ENCODE measurements around the gene BGN. TPM values are rescaled to one million over a fixed set of nuclear protein-coding genes. Genes with fewer than 3 reads are reported as not detected.

BGN gene
- total and polyA plus RNA-seq, 10 of the 15 experiments (the other 5 are each of a cell fraction or from before 2014, with no cell fraction given), result 0.06 to 0.18 (median 0.12) TPM; not detected in 7

DNA sequence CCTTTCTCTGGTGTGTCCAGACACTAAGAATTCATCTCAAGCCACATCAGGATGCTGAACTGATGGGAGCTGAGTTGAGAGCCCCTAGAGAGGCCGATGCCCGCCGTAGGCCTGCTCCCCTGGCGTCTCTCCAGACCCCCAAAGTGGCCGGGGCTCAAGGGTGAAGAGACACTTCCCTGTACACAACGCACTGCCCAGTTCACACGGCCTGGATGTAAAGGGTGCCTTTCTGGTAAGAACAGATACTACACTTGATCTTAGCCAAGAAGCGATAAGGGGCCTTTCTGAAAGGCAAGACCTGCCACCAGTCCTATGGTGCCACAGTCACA lies 43.9 kb upstream of the BGN start (continued):
- TF ChIP-seq, protein P1, sequence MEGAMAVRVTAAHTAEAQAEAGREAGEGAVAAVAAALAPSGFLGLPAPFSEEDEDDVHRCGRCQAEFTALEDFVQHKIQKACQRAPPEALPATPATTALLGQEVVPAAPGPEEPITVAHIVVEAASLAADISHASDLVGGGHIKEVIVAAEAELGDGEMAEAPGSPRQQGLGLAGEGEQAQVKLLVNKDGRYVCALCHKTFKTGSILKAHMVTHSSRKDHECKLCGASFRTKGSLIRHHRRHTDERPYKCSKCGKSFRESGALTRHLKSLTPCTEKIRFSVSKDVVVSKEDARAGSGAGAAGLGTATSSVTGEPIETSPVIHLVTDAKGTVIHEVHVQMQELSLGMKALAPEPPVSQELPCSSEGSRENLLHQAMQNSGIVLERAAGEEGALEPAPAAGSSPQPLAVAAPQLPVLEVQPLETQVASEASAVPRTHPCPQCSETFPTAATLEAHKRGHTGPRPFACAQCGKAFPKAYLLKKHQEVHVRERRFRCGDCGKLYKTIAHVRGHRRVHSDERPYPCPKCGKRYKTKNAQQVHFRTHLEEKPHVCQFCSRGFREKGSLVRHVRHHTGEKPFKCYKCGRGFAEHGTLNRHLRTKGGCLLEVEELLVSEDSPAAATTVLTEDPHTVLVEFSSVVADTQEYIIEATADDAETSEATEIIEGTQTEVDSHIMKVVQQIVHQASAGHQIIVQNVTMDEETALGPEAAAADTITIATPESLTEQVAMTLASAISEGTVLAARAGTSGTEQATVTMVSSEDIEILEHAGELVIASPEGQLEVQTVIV (IDR thresholded peaks at IDR 0.05; ENCODE audit: borderline replicate concordance, partially characterized antibody), result no peak
- TF ChIP-seq KDM1A (IDR thresholded peaks at IDR 0.05; ENCODE audit: borderline replicate concordance) (no peak), GABPA (IDR thresholded peaks at IDR 0.05; ENCODE audit: low read depth) (no peak), EGR1 (IDR thresholded peaks at IDR 0.05; ENCODE audit: borderline replicate concordance in 1 of 2, low read depth in 2 of 2, low read length in 2 of 2) (no peak), POLR2AphosphoS5 (IDR thresholded peaks at IDR 0.05; ENCODE audit: low read length) (no peak), IRF4 (IDR thresholded peaks at IDR 0.05; ENCODE audit: low read depth, low read length) (no peak), SMARCA5 (IDR thresholded peaks at IDR 0.05) (no peak), RCOR1 (conservative IDR thresholded peaks at IDR 0.05; ENCODE audit: low read depth, low read length) (no peak), CBFB (IDR thresholded peaks at IDR 0.05; ENCODE audit: low read depth) (no peak), ZNF384 (IDR thresholded peaks at IDR 0.05; ENCODE audit: borderline replicate concordance, low read depth, low read length) (no peak)

- H3K27me3 ChIP-seq (replicated peaks in 1 of 2; ENCODE audit: control insufficient read depth in 2 of 2, insufficient read depth in 2 of 2, low read length in 1 of 2), result no peaks in the 10 kb centered on the region
- no peaks in the 10 kb centered on the region for H4K20me1 ChIP-seq (ENCODE audit: control insufficient read depth, insufficient read depth)
- no peak overlapping the region for H2AFZ ChIP-seq (ENCODE audit: control insufficient read depth, low read depth, low read length)
- 84% methylated on average over 15 of the region's 16 CpGs for WGBS (ENCODE audit: insufficient coverage, insufficient replicate concordance, low lambda C conversion rate, missing lambda C conversion rate)
- intact Hi-C loops (cut with micrococcal nuclease; ENCODE audit: unreplicated experiment), result no loop called here
- RAD21 ChIA-PET (ENCODE audit: unreplicated experiment), result no interaction called here
- in situ Hi-C loops (cut with MboI), result no loop called here
- H3K9ac ChIP-seq (ENCODE audit: control insufficient read depth, insufficient read depth, low read length), result no peak overlapping the region
- no peak for FAIRE-seq
- BruUV-seq (replicated peaks), result no TSS peak
- no peak overlapping the region for H3K27ac ChIP-seq (ENCODE audit: control insufficient read depth, insufficient read depth)
- H3K4me3 ChIP-seq, result no peak overlapping the region
- SMC1A ChIA-PET (ENCODE audit: uncharacterized antibody, unreplicated experiment), result no interaction called here
- POLR2A ChIA-PET, result no interaction called here
- DNase-seq (ENCODE audit: low read depth, low spot score), result no peak
- H3K36me3 ChIP-seq (ENCODE audit: control insufficient read depth in 2 of 2, insufficient read depth in 2 of 2, low read length in 1 of 2), result peaks cover 0 to 2% of the 10 kb centered on the region in 2 experiments; a peak in 2 of 4 replicates
- CTCF ChIA-PET, result no interaction called here
- H3K9me3 ChIP-seq (replicated peaks; ENCODE audit: control insufficient read depth, insufficient read depth, low read length), result no peaks in the 10 kb centered on the region
- no peaks in the 10 kb centered on the region for H3K4me1 ChIP-seq (ENCODE audit: control insufficient read depth, insufficient read depth, low read length)
- no peak overlapping the region for H3K4me2 ChIP-seq (ENCODE audit: control insufficient read depth, insufficient read depth)
- no peak for ATAC-seq
- no peaks in the 10 kb centered on the region for H3K79me2 ChIP-seq (ENCODE audit: control insufficient read depth, insufficient read depth, low read length)
- no peak for TF ChIP-seq NFYA (IDR thresholded peaks at IDR 0.05; ENCODE audit: borderline replicate concordance, low read depth, low read length)
- TF ChIP-seq, protein P2, sequence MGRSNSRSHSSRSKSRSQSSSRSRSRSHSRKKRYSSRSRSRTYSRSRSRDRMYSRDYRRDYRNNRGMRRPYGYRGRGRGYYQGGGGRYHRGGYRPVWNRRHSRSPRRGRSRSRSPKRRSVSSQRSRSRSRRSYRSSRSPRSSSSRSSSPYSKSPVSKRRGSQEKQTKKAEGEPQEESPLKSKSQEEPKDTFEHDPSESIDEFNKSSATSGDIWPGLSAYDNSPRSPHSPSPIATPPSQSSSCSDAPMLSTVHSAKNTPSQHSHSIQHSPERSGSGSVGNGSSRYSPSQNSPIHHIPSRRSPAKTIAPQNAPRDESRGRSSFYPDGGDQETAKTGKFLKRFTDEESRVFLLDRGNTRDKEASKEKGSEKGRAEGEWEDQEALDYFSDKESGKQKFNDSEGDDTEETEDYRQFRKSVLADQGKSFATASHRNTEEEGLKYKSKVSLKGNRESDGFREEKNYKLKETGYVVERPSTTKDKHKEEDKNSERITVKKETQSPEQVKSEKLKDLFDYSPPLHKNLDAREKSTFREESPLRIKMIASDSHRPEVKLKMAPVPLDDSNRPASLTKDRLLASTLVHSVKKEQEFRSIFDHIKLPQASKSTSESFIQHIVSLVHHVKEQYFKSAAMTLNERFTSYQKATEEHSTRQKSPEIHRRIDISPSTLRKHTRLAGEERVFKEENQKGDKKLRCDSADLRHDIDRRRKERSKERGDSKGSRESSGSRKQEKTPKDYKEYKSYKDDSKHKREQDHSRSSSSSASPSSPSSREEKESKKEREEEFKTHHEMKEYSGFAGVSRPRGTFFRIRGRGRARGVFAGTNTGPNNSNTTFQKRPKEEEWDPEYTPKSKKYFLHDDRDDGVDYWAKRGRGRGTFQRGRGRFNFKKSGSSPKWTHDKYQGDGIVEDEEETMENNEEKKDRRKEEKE (IDR thresholded peaks at IDR 0.05), result no peak
- TF ChIP-seq BRCA1 (IDR thresholded peaks at IDR 0.05; ENCODE audit: low read depth, low read length), result no peak
- no peak for TF ChIP-seq ASH2L (IDR thresholded peaks at IDR 0.05; ENCODE audit: borderline replicate concordance, low read depth)
- TF ChIP-seq IKZF2 (IDR thresholded peaks at IDR 0.05), result no peak
- no peak for TF ChIP-seq STAT1 (conservative IDR thresholded peaks at IDR 0.05)
- TF ChIP-seq CBX5 (IDR thresholded peaks at IDR 0.05; ENCODE audit: low read depth), result no peak
- TF ChIP-seq RB1 (IDR thresholded peaks at IDR 0.05; ENCODE audit: borderline replicate concordance), result no peak
- TF ChIP-seq HCFC1 (IDR thresholded peaks at IDR 0.05; ENCODE audit: low read length), result no peak
- TF ChIP-seq CBFB (IDR thresholded peaks at IDR 0.05; ENCODE audit: low read depth), result no peak
- TF ChIP-seq BHLHE40 (IDR thresholded peaks at IDR 0.05; ENCODE audit: borderline replicate concordance in 1 of 2, low read depth in 2 of 2, low read length in 1 of 2), result no peak
- TF ChIP-seq LARP7 (IDR thresholded peaks at IDR 0.05), result no peak
Measured at GRCh38 chrX:153454901-153455550, 39.8 kb upstream of the BGN start.

Data from GM12878 (cell line).